Stimulated activated CD4-positive, alpha-beta T cell treated with anti-CD3 and anti-CD28 coated beads, Interleukin-1b, Interleukin-23, amount 100 ng/mL, for 4 hours (primary cell): ENCODE results near the gene PTPRH.

ENCODE experiments used
- DNase-seq, 2 donors: peaks; one replicate each; pipeline ENCODE4 v3.0.0-alpha.2; 2020; ENCODE audit warnings: low read depth in 2 of 2

PTPRH gene

GRCh38 chr19:55208880-55209692 lies at the start of gene PTPRH:
PTPRH (minus strand) TSS chr19:55209501; CDS start chr19:55209433, 68 bp downstream.
- no peak for DNase-seq

GRCh38 chr19:55258476-55258827 lies 49.2 kb upstream of the PTPRH start:
- DNase-seq, result peak; percentile 27 to 62

- peak in 1 of 2 donors; percentile 6 for DNase-seq
Measured at GRCh38 chr19:55257461-55258420, 48.4 kb upstream of the PTPRH start.

GRCh38 chr19:55256562-55257460 lies 47.5 kb upstream of the PTPRH start:
- no peak for DNase-seq

- DNase-seq, result peak; percentile 15 to 45
Measured at GRCh38 chr19:55255618-55256423, 46.5 kb upstream of the PTPRH start.

- no peak for DNase-seq
Measured at GRCh38 chr19:55254625-55254977, 45.3 kb upstream of the PTPRH start.

GRCh38 chr19:55253842-55254624 lies 44.7 kb upstream of the PTPRH start:
- DNase-seq, result peak; percentile 40 to 41

GRCh38 chr19:55252760-55253663 lies 43.7 kb upstream of the PTPRH start:
- no peak for DNase-seq

- DNase-seq, result peak in 1 of 2 donors; percentile 14
Measured at GRCh38 chr19:55251341-55252081, 42.2 kb upstream of the PTPRH start.

- DNase-seq, result no peak
Measured at GRCh38 chr19:55250262-55251036, 41.1 kb upstream of the PTPRH start.

- DNase-seq, result no peak
Measured at GRCh38 chr19:55249841-55250240, 40.5 kb upstream of the PTPRH start.

- DNase-seq, result no peak
Measured at GRCh38 chr19:55248704-55249103, 39.4 kb upstream of the PTPRH start.

GRCh38 chr19:55248166-55248675 lies 38.9 kb upstream of the PTPRH start:
- DNase-seq, result no peak

GRCh38 chr19:55247621-55248099 lies 38.4 kb upstream of the PTPRH start:
- DNase-seq, result no peak

GRCh38 chr19:55246462-55247451 lies 37.5 kb upstream of the PTPRH start:
- no peak for DNase-seq
